Ovary (tissue), 3 donors: Measurements from ENCODE around the gene ZNF175.

Experiments
- EP300 ChIP-seq: sonication (generic); formaldehyde crosslinking; IDR thresholded peaks from one replicate; pipeline ENCODE4 v1.6.1; 2017; ENCODE audit warnings: antibody characterized with exemption
- POLR2A ChIP-seq: fragments of 450-650 bp; IDR thresholded peaks from one replicate; pipeline ENCODE4 v1.6.1; 2017; ENCODE audit warnings: antibody characterized with exemption, mild to moderate bottlenecking, moderate library complexity
- TF ChIP-seq, protein P1 (sequence below), 3 donors: fragments of 450-650 bp in 2 of 3; fragments of 200-600 bp in 1 of 3; IDR thresholded peaks; one replicate each; pipeline versions ENCODE4 v1.5.1 to v1.8.0; 2016 to 2022; ENCODE audit warnings: antibody characterized with exemption in 3 of 3, mild to moderate bottlenecking in 1 of 3
- donor health status: DM: no; HTN: no; CAD: no.

- TF ChIP-seq, protein P1, sequence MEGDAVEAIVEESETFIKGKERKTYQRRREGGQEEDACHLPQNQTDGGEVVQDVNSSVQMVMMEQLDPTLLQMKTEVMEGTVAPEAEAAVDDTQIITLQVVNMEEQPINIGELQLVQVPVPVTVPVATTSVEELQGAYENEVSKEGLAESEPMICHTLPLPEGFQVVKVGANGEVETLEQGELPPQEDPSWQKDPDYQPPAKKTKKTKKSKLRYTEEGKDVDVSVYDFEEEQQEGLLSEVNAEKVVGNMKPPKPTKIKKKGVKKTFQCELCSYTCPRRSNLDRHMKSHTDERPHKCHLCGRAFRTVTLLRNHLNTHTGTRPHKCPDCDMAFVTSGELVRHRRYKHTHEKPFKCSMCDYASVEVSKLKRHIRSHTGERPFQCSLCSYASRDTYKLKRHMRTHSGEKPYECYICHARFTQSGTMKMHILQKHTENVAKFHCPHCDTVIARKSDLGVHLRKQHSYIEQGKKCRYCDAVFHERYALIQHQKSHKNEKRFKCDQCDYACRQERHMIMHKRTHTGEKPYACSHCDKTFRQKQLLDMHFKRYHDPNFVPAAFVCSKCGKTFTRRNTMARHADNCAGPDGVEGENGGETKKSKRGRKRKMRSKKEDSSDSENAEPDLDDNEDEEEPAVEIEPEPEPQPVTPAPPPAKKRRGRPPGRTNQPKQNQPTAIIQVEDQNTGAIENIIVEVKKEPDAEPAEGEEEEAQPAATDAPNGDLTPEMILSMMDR (IDR thresholded peaks at IDR 0.05), result no peak
- no peak for TF ChIP-seq POLR2A
- TF ChIP-seq EP300, result no peak
Observed at GRCh38 chr19:51571599-51571998, 516 bp downstream of the ZNF175 start.
